PC-9 (cell line): ENCODE measurements around the gene SOD2.
"Not testable (repeated sequence)": the region's sequence is repeated elsewhere in the genome, so short reads cannot be mapped to it uniquely, and the experiment has no call there.

ENCODE experiments used
- EZH2 ChIP-seq: fragments of 200-600 bp; sonication (generic); IDR thresholded peaks from 2 replicates; pipeline ENCODE4 v1.8.0; 2017; ENCODE audit warnings: antibody characterized with exemption, low read depth
- TF ChIP-seq, protein P1 (sequence below): fragments of 200-600 bp; sonication (generic); conservative IDR thresholded peaks from 2 replicates; pipeline ENCODE4 v1.6.1; 2017; ENCODE audit warnings: mixed run types, antibody characterized with exemption, mild to moderate bottlenecking, moderate library complexity

DNA sequence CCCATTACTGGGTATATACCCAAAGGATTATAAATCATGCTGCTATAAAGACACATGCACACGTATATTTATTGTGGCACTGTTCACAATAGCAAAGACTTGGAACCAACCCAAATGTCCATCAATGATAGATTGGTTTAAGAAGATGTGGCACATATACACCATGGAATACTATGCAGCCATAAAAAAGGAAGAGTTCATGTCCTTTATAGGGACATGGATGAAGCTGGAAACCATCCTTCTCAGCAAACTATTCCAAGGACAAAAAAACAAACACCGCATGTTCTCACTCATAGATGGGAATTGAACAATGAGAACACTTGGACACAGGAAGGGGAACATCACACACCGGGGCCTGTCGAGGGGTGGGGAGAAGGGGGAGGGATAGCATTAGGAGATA lies 16.8 kb downstream of the SOD2 start:
- TF ChIP-seq, protein P1, sequence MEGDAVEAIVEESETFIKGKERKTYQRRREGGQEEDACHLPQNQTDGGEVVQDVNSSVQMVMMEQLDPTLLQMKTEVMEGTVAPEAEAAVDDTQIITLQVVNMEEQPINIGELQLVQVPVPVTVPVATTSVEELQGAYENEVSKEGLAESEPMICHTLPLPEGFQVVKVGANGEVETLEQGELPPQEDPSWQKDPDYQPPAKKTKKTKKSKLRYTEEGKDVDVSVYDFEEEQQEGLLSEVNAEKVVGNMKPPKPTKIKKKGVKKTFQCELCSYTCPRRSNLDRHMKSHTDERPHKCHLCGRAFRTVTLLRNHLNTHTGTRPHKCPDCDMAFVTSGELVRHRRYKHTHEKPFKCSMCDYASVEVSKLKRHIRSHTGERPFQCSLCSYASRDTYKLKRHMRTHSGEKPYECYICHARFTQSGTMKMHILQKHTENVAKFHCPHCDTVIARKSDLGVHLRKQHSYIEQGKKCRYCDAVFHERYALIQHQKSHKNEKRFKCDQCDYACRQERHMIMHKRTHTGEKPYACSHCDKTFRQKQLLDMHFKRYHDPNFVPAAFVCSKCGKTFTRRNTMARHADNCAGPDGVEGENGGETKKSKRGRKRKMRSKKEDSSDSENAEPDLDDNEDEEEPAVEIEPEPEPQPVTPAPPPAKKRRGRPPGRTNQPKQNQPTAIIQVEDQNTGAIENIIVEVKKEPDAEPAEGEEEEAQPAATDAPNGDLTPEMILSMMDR = not testable (repeated sequence)
- not testable (repeated sequence) for TF ChIP-seq EZH2
